NCI-H1092 treated with DMSO at 0.1 percent for 48 hours (cell line): ENCODE results near the gene NES.

Experiments used
- DNase-seq: peaks from one replicate; lab custom pipeline; 2025; lab: John Stamatoyannopoulos, UW

Gene NES

DNA sequence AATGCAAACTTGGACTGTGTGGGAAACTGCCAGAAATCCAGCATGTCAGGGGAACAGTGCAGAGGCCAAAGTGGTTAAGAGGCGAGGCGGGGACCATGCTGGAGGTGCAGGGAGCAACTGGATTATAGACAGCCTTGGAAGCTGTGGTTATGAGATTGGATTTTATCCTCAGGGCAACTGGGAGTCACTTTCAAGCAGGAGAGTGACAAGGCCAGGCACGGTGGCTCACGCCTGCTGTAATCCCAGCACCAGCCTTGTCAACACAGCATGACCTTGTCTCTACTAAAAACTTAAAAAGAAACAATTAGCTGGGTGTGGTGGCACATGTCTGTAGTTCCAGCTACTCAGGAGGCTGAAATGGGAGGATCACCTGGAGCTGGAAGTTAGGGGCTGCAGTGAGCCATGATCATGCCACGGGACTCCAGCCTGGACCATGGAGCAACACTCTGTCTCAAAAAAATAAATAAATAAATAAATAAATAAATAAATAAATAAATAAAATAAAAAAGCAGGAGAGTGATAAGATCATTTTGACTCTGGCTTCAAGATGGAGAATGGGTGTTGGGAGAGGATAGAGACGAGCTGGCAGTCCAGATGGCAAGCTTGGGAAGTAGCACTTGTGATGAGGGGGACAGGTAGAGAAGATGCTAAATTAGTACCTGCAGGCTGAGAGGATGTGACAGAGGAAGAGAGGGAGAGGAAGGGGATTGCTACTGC lies 54.5 kb downstream of the NES start:
- DNase-seq: no peak

DNA sequence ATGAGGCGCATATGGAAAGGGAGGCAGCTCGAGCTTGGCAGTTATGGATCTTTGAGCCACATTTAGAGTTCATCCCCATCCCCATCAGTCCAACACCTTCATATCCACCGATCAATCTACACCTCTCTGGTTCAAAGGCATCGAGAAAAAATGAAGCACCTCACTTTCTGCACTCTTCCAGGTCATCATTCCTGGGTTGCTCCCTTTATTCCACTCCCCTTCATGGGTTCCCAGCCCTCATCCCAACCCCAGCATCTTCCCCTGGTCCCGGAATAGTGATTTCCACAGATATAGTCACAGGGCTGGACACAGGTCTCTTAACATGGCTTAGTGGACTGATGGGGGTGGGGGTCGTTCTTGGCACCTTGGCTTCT lies 57.6 kb downstream of the NES start:
- no peak for DNase-seq

DNA sequence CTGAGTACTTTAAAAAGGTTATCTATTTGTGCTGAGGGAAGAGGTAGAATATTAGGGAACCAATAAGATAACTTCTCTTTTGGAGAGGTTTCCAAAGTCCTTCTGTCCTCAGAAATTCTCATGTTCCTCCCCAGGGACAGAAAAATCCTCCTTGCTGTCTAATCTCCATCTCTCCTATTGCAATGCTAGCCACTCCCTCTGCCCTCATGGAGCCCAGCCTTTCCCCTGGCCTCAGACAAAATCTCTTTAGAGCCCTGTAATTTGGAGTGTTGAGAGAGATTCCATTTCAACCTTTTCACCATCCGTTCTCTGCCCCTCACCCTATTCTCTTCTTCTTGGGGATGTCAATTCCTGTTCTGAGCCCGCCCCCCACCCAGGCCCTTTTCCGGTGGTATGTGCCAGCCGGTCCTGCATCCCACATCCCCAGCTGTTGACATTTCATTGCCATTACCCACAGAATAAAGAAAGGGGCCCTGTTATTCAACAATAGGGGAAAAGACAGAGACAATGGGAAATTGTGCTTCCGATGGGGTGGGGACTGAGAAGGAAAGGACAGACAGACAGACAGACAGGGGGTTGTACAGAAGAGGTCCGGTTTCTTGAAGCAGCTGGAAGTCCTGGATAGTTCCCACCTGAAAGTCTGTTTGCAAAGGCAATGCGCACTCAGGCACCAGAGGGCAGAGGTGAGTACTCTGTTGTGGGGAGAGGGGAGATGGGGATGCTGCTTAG lies 58.2 kb downstream of the NES start, which contains the start of gene HAPLN2:
TSS of gene HAPLN2 (plus strand) at position 563 of the 729 bp plus-strand sequence. CDS start 4,076 bp downstream, outside the sequence.
- DNase-seq: peak; percentile 16
